ENCODE data around the gene TNFSF4.

DNA sequence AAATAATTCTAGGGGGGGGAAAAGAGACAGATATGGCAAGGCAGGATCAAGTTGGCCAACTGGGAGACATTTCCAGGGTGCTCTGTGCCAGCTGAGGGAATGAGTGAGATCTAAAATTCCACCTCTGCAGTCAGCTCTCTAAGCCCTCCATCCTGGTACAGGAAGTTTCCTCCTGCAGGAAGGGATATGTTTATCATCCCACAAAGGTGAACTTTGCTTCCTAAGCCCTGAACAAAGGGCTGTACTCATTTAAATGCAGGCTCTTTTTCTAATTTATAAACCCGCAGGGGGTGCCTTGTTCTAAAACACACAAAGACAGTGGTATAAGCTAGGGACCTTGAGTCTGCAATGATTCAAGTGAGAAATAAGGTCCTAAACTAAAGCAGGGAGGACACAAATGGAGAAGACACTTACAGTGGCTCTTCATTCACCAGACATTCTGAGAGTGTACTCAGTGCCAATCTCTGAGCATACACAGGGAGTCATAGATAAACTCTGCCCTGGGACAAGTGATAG lies 3.6 kb upstream of the TNFSF4 start:
- TF ChIP-seq, protein P1, sequence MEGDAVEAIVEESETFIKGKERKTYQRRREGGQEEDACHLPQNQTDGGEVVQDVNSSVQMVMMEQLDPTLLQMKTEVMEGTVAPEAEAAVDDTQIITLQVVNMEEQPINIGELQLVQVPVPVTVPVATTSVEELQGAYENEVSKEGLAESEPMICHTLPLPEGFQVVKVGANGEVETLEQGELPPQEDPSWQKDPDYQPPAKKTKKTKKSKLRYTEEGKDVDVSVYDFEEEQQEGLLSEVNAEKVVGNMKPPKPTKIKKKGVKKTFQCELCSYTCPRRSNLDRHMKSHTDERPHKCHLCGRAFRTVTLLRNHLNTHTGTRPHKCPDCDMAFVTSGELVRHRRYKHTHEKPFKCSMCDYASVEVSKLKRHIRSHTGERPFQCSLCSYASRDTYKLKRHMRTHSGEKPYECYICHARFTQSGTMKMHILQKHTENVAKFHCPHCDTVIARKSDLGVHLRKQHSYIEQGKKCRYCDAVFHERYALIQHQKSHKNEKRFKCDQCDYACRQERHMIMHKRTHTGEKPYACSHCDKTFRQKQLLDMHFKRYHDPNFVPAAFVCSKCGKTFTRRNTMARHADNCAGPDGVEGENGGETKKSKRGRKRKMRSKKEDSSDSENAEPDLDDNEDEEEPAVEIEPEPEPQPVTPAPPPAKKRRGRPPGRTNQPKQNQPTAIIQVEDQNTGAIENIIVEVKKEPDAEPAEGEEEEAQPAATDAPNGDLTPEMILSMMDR (IDR thresholded peaks at IDR 0.05) = no peak
- no peak for TF ChIP-seq POLR2A (IDR thresholded peaks at IDR 0.05)

Data from tibial nerve (tissue), 3 donors.